GM21529 (cell line): ENCODE data around the gene ZMYND15.
A peak's percentile ranks its signal among the peaks of the same experiment; 100 is the strongest.

Experiments
- ATAC-seq: cut with Tn5 transposase; IDR thresholded peaks from one replicate; pipeline ENCODE4 v1.9.1; 2021; ENCODE audit not compliant: unreplicated experiment

The ZMYND15 gene

DNA sequence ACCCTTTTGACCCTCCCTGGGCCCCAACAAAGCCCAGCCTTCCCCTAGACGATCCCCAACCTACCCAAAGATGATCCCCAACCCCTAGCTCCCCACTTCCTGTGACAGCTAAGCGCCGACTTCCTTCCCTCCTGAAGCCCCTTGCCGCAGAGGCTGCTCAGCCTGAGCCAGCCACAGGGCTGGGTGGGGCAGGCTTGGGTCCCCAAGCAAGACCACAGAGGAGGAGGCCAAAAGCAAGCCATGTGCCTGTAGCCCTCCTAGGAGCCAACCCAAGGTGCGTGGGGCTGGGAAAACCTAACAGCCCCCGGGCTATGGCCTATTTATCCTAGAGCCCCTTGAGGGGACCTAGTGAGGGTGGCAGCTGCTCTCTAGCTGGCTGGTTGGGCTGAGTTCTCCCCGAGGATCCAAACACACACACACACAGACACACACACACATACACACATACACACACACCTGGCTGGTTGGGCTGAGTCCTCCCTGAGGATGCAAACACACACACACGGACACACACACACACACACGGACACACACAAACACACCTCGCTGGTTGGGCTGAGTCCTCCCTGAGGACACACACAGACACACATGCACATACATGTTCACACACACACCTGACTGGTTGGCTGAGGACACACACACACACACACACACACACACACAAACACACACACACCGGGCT is 24.4 kb upstream of the ZMYND15 start:
- ATAC-seq = no peak

DNA sequence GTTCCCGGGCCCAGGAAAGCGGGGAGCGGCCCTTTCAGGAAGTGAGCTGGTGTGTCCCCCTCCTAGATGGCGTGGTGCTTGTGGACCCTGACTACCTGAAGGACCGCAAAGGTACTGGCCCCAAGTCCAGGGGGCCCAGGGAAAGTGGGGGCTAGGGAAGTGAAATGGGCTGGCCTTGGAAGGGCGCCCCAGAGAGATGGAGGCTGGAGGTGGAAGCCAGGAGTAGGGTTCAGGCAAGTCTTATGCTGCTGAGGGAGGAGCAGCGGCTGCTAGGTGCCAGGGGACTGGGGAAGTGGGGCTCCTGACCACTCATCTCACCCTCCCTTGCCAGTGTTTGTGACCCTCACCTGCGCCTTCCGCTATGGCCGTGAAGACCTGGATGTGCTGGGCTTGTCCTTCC is 23.6 kb upstream of the ZMYND15 start:
- ATAC-seq = no peak

DNA sequence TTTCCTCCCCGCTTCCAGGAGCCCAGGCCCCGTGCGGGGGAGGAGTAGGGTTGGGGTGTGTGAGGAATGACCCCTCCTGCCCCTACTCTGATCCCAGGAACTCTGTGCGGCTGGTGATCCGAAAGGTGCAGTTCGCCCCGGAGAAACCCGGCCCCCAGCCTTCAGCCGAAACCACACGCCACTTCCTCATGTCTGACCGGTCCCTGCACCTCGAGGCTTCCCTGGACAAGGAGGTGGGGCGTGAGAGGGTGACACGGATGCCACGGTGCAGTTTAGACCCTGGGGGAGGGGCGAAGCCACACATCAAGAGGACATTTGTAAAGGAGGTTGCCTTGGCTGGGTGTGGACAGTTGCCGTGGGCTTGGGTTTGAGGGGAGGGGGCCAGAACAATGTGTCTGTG is 21.8 kb upstream of the ZMYND15 start:
- ATAC-seq = no peak

DNA sequence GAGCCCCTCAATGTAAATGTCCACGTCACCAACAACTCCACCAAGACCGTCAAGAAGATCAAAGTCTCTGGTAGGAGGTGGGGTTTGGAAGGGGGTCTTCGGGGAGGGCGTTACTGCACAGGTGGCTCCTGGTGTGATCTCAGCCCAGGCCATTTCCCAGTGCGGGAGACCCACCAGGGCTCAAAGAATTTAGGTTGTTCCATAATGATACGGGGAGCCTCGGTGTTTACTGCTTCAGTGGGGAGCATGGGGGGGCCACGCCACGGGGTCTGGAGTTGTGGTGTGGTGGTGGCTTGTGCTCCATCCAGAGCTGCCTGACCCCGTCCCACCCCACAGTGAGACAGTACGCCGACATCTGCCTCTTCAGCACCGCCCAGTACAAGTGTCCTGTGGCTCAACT is 21.4 kb upstream of the ZMYND15 start:
- no peak for ATAC-seq

DNA sequence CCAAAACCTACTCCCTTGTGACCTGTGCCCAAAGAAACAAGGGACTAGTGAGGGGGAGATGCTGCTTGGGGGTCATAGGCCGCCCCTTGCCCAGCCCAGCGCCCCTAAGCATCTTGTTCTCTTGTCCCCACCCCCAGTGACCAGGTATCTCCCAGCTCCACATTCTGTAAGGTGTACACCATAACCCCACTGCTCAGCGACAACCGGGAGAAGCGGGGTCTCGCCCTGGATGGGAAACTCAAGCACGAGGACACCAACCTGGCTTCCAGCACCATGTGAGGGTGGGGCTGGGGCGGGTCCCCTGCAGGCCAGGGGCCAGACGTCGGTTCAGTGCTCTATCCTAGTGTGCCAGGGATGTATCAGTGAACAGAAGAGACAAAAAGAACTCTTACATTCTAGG is 20.5 kb upstream of the ZMYND15 start:
- ATAC-seq = no peak

DNA sequence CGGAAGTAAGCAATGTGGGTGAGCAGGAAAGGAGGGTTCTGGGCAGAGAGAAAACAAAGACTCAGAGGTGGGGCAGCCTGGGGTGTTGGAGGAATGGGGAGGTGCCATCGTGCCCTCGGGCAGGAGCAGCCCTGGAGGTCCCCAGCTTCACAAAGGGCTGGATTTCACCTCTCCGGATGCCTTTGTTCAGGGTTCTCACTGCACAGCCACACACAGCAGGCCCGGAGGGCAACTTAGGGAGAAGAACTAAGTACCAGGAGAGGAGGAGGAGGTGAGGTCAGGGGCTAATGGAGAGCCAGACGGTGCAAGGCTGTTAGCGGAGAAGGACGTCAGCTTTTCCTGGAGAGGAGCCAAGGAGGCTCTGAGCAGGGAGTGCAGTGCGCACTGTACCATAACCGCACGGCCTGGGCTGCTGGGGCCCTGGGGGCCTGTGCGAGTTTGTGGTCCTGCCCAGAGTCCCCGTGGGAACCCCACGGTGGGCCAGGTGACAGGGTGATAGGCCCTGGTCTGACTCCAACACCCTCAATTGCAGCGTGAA is 19.9 kb upstream of the ZMYND15 start:
- no peak for ATAC-seq

DNA sequence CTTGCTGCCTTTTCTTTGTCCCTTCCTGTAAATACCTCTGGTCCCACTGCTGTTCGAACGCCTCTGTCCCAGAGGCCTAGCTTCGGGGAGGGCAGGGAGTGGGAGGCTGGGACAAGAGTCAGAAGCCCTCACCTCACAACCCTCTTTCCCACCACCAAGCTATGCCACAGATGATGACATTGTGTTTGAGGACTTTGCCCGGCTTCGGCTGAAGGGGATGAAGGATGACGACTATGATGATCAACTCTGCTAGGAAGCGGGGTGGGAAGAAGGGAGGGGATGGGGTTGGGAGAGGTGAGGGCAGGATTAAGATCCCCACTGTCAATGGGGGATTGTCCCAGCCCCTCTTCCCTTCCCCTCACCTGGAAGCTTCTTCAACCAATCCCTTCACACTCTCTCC is 18.8 kb upstream of the ZMYND15 start:
- ATAC-seq = no peak

DNA sequence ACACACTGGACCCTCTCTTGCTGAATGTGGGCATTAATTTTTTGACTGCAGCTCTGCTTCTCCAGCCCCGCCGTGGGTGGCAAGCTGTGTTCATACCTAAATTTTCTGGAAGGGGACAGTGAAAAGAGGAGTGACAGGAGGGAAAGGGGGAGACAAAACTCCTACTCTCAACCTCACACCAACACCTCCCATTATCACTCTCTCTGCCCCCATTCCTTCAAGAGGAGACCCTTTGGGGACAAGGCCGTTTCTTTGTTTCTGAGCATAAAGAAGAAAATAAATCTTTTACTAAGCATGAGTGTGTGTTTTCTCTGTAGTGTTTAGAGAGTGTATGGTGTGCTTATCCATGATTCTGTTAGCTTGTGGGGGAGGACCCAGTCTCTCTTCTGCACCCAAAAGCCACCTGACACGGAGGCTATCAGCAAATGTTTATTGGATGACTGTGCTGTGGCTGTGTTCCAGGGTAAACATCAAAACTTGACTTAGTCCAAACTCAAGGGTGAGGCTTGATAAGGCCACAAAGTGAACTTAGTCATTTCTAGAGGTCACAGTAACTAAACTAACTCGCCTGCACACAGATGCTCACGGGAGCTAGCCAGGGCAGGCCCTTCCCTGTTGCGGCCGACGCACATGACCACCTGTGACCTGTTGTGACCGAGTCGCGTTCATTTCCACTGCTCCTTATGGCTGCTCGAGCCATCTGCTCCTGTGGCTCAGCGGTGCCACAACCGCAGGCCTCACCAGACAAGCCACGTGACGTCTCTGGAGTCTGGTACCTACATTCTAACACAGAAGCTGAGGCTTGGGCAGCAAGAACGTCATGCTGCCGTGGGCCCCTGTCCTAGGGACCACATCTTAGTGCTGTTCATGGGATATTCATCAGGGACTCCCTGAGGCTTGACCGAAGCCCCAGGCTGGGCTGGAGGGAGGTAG is 18.2 kb upstream of the ZMYND15 start:
- peak; percentile 55 for ATAC-seq

DNA sequence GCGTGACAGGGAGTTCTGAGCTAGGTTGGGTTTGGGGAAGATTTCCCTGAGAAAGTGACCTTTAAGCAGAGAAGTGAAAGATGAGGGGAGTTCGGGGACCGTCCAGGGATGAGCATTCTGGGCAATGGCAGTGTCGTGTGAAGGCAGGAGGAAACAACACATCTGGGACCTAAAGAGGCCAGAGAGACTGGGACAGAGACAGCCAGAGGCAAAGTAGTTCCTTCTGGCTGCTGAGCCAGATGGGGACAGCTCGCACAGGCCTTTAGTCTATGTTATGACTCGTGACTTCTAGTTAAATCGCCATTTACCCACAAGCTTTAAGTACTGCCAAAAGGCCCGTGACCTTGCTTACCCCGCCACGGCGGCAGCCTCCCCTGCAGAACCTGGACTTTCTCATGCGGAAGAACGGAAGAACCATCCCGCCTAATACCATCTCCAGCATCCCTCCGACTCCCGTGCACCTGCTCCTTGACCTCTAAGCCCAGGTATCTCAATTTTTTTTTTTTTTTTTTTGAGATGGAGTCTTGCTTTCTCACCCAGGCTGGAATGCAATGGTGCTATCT is 16.9 kb upstream of the ZMYND15 start:
- ATAC-seq = no peak

DNA sequence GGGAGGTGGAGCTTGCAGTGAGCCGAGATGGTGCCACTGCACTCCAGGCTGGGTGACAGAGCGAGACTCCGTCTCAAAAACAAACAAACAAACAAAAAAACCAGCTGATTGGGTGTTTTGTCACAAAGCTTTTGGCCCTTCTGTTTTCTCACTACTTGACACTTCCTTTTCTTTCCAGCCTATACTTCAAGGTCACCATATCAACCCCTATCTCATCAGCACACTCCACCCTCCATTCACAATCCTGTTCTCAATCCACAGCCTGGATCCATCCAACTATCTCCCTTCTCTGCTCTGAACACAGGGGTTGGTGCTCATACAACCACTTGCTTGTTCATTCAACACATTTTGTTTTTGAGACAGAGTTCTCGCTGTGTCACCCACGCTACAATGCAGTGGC is 15.0 kb upstream of the ZMYND15 start:
- ATAC-seq = no peak

DNA sequence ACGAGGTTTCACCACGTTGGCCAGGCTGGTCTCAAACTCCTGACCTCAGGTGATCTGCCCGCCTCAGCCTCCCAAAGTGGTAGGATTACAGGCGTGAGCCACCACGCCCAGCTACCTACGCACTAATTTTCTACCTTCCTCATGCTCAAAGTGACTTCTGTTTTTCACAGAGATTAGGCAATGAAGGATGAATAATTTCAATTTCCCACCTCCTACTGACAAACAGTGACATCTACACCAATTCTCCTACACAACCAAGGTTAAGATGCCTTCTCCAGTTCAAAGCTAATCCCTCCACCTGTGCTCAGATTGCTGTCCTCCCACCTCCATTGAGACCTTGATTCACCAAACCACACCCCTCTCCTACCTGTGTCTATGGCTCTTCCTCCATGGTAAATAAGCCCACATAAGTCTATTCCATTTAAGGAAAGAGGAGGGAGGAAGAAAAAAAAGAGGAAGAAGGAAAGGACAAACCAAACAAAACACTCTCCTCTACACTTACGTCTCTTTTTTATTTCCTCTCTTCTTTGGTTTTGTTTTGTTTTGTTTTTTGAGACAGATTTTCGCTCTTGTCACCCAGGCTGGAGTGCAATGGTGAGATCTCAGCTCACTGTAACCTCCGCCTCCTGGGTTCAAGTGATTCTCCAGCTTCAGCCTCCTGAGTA is 13.9 kb upstream of the ZMYND15 start:
- no peak for ATAC-seq

DNA sequence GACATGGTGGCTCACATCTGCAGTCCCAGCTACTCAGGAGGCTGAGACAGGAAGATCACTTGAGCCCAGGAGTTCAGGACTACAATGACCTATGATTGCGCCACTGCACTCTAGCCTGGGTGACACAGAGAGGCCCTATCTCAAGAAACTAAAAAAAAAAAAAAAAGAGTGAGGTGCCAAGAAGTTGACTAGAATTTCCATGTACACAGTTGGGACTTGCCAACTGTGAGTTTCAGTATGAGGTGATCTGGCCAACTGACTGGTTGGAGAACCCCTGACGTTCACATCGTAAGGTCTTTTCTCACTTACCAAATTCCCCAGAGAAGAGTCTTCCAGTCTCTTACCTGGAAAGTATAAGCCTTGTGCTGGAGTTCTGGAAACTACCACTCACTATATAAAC is 11.5 kb upstream of the ZMYND15 start:
- ATAC-seq = no peak

DNA sequence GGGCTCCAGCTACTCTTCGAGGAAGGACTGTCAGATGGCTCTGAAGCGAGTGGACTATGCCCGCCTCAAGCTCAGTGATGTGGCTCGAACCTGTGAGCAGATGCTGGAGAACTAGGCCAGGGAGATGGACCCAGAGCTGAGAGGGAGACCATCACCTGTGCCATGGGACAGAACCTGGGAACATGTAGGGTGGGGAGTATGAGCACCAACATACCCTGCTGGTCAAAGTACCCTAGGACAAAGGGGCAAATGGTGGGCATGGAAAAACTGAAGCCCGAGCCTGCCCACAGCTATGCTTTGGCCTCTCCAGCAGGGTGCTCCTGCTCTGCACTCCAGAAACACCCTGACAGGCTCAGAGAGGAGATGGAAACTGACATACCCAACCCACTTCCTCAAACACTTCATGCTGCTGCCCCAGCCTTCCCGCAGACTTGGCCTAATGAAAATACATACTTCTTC is 6.5 kb upstream of the ZMYND15 start:
- ATAC-seq = no peak

DNA sequence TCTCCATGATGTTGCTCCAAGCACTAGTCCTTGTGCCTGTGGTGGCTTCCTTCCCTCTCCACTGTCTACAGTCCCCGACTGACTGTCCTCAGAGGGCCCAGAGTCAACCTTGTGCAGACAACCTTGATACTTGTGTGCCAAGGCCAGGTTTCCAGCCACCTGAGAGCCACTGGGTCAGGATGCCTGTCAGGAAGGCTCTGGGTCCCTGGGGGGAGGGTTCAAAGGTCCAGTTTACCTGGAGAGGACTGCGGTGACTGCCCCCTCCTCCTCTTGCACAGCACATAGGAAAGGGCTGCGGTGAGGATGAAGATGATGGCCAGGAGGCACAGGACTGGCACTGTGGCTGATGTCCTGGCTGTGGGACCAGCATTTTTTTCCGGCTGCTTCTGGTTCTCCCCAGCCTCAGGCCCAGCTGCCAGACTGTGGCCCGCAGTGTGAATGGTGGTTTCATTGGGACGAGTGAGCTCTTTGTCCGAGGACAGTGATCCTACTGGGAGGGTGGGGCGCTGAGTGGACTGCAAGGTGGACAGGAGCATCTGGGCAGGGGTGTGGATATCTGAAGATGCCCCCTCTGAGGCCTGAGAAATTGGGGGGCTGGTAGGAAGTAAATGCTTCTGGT is 4.7 kb upstream of the ZMYND15 start:
- no peak for ATAC-seq

DNA sequence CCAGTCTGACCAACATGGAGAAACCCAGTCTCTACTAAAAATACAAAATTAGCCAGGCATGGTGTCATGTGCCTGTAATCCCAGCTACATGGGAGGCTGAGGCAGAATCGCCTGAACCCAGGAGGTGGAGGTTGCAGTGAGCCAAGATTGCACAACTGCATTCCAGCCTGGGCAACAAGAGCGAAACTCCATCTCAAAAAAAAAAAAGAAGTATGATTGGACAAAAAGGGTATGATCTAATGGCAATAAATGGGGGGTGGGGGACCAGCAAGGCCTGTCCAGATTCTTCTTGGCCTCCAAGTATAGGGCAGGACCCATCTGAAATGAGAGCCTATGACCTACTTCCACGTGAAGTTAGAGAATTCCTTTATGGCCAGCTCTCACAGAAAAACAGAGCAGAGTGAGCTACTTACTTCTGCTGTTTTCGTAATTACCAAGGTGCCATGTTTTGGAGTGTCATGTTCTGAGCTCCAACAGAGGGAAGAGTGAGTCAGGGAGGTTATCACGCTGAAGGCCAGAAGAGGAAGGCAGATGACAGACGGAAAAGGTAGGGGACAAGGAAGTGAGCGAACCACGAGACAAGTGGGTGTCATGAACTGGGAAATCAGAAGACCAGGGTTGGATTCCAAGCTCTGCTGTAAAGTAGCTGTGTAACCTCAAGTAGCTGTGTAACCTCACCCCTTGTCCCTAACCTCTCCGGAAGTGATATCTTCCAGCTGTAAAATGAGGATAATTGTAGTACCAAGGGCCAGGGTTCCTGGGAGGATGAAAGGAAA is 3.6 kb upstream of the ZMYND15 start:
- no peak for ATAC-seq

DNA sequence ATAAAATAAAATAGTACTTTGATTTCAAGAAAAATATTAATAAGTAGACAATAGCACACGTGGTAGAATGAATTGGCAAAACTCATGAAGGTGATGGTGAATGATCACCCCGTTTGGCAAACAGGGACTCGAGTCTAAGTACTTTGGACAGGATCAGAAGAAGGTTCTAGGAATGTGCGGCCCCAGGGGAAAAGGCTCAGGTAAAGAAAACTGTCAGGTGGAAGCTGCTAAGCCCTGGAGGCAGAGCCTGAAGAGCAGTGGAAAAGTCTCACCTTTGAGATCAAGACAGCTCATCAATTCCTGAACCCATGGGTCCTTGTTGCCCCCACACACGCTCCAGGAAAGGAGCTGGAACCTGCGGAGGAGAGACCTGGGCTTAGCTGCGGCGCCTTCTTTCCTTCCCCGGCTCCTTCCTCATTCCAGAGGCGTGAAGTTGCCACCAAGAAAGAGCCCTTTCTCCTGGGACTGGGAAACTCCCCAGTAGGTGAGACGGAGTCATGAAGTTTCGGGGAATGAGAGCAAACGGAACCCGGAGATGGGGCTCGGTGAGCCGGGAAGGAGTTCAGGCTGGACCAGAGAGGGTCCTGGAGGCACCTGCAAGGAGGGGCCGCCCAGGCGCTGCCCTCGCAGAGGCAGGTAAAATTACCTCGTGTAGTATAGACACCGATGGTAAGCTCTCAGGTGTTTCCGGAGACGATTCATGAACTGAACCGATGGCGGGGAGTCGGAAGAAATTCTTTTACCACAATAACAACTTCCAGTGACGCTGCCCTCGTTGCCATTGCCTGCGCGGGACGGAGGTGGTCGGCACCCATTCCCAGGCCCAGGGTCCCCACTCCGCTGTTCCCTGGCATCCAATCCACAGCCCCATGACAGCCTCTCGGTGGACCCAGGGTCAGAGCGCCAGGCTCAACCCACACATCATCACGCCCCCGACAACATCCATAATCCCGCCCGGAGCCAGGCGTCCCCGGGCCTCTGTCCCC is 1.2 kb upstream of the ZMYND15 start:
- ATAC-seq = no peak

DNA sequence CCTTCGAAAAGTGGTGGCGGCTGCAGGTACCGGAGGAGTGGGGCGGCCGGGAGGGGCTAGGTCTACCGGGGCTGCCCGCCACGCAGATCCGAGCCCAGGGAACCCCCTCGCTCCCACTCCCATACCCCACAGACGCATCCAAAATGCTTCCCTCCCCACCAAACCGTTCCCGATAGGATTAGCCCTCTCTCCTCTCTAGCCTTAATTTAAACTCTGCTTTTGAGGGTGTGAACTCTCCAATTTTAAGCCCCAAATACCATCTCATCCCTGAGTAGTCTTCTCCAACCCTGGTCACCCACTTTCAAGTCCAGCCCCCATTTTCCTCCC is 355 bp downstream of the ZMYND15 start:
- ATAC-seq = no peak

DNA sequence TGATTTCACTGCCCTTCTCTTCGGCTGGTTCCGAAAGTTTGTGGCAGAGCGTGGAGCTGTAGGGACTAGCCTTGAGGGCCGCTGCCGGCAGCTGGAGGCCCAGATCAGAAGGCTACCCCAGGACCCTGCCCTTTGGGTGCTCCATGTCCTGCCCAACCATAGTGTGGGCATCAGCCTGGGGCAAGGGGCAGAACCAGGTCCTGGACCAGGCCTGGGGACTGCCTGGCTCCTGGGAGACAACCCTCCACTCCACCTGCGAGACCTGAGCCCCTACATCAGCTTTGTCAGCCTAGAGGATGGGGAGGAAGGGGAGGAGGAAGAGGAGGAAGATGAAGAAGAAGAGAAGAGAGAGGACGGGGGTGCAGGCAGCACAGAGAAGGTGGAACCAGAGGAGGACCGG is 951 bp downstream of the ZMYND15 start:
- ATAC-seq = no peak

DNA sequence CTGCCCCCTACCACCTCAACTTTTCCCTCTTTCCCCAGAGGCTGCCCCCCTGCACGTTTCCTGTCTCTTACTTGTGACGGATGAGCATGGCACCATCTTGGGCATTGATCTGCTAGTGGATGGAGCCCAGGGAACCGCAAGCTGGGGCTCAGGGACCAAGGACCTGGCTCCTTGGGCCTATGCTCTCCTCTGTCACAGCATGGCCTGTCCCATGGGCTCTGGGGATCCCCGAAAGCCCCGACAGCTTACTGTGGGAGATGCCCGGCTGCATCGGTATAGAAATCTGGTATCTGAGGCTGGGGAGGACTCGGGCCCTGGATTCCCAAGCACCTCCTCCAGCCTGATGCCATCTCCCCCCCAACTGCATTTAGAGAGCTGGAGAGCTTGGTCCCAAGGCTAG is 1.9 kb downstream of the ZMYND15 start:
- ATAC-seq = no peak
